ENCODE data around the gene RNASET2. TPM values are rescaled to one million over a fixed set of nuclear protein-coding genes. Genes with fewer than 3 reads are reported as not detected.

RNASET2 gene
- total and polyA plus RNA-seq, 7 experiments from 2014 or later: 147 to 683 (median 266) TPM

GRCh38 chr6:166907373-166907841, 48.9 kb downstream of the RNASET2 start:
- peaks cover 6 to 20% (median 15%) of the 10 kb centered on the region in 5 donors for H3K36me3 Mint-ChIP-seq
- H3K4me1 Mint-ChIP-seq: peaks cover 13 to 46% (median 25%) of the 10 kb centered on the region in 7 donors
- peaks cover 9 to 14% of the 10 kb centered on the region in 2 donors for H3K4me1 ChIP-seq (ENCODE audit: control insufficient read depth in 2 of 2, insufficient read depth in 2 of 2, low read length in 2 of 2)
- ChIA-PET POLR2A (interaction anchor here (0.6 to 1.5 kb wide), 3 partner anchors 29 to 442 kb away, joined by 3 to 4 read pairs (median 4); partner anchors contain the start of gene RNASET2), CTCF (interaction anchor here (0.6 to 0.7 kb wide), 2 partner anchors 36 to 87 kb away, joined by 3 read pairs; no protein-coding TSS in a partner anchor)
- peak overlapping the region; percentile 27 for H3K4me3 ChIP-seq (ENCODE audit: low read length)
- no peaks in the 10 kb centered on the region for H3K27me3 ChIP-seq (ENCODE audit: control insufficient read depth in 2 of 2, insufficient read depth in 2 of 2, low read length in 2 of 2)
- DNase-seq (peak in 3 of 9 donors; percentile 7 to 30 (median 14)), ATAC-seq (peak; percentile 53)
- intact Hi-C loops (cut with micrococcal nuclease): loop anchor here in 1 of 2 donors (1.0 to 5.0 kb wide), 2 partner anchors 44 to 45 kb away; no protein-coding TSS in a partner anchor
- H3K36me3 ChIP-seq (ENCODE audit: control insufficient read depth in 2 of 3, insufficient read depth in 3 of 3, low read length in 3 of 3): no peaks in the 10 kb centered on the region
- no peak overlapping the region for H3K27ac ChIP-seq (ENCODE audit: low read depth, low read length)
- H3K9me3 ChIP-seq (ENCODE audit: control insufficient read depth in 2 of 3, low read length in 3 of 3): no peaks in the 10 kb centered on the region
- H3K4me3 Mint-ChIP-seq: peak overlapping the region; percentile 33 to 72 (median 56)
- H3K9me3 Mint-ChIP-seq: peaks cover 0 to 6% (median 0%) of the 10 kb centered on the region in 11 donors
- peak overlapping the region; percentile 36 to 89 (median 74) for H3K27ac Mint-ChIP-seq
- H3K27me3 Mint-ChIP-seq: no peaks in the 10 kb centered on the region

- H3K27me3 Mint-ChIP-seq: no peaks in the 10 kb centered on the region
- no peak overlapping the region for H3K4me3 ChIP-seq (ENCODE audit: low read length)
- H3K27me3 ChIP-seq (ENCODE audit: control insufficient read depth in 2 of 2, insufficient read depth in 2 of 2, low read length in 2 of 2): no peaks in the 10 kb centered on the region
- H3K4me1 ChIP-seq (ENCODE audit: control insufficient read depth in 2 of 2, insufficient read depth in 2 of 2, low read length in 2 of 2): peaks cover 9 to 14% of the 10 kb centered on the region in 2 donors
- no peaks in the 10 kb centered on the region for H3K36me3 ChIP-seq (ENCODE audit: control insufficient read depth in 2 of 3, insufficient read depth in 3 of 3, low read length in 3 of 3)
- H3K9me3 Mint-ChIP-seq: peaks cover 0 to 6% (median 0%) of the 10 kb centered on the region in 11 donors
- ChIA-PET CTCF (no interaction called here), POLR2A (interaction anchor here (0.6 to 1.5 kb wide), 3 partner anchors 30 to 443 kb away, joined by 3 to 4 read pairs (median 4); partner anchors contain the start of gene RNASET2)
- H3K4me1 Mint-ChIP-seq: peaks cover 13 to 44% (median 29%) of the 10 kb centered on the region in 7 donors
- H3K4me3 Mint-ChIP-seq: peak overlapping the region in 1 of 10 donors; percentile 72
- H3K9me3 ChIP-seq (ENCODE audit: control insufficient read depth in 2 of 3, low read length in 3 of 3): no peaks in the 10 kb centered on the region
- H3K27ac ChIP-seq (ENCODE audit: low read depth, low read length): no peak overlapping the region
- H3K36me3 Mint-ChIP-seq: peaks cover 4 to 16% (median 13%) of the 10 kb centered on the region in 5 donors
- DNase-seq: no peak
- peak overlapping the region in 2 of 9 donors; percentile 46 to 78 for H3K27ac Mint-ChIP-seq
- no peak for ATAC-seq
- intact Hi-C loops (cut with micrococcal nuclease): loop anchor here in 1 of 2 donors (1.0 to 5.0 kb wide), 2 partner anchors 44 to 45 kb away; no protein-coding TSS in a partner anchor
These were observed 49.8 kb downstream of the RNASET2 start for GRCh38 chr6:166906376-166907044.

GRCh38 chr6:166905505-166906134, 50.7 kb downstream of the RNASET2 start:
- intact Hi-C loops (cut with micrococcal nuclease): loop anchor here in 1 of 2 donors (5.0 kb wide), 1 partner anchor 43 kb away; no protein-coding TSS in a partner anchor
- DNase-seq (no peak), ATAC-seq (no peak)
- Mint-ChIP-seq H3K9me3 (peaks cover 0 to 7% (median 0%) of the 10 kb centered on the region in 11 donors), H3K27me3 (no peaks in the 10 kb centered on the region), H3K4me1 (peaks cover 13 to 35% (median 24%) of the 10 kb centered on the region in 7 donors), H3K27ac (no peak overlapping the region), H3K4me3 (peak overlapping the region in 1 of 10 donors; percentile 12), H3K36me3 (peaks cover 0 to 11% (median 5%) of the 10 kb centered on the region in 5 donors)
- Histone ChIP-seq H3K27me3 (ENCODE audit: control insufficient read depth in 2 of 2, insufficient read depth in 2 of 2, low read length in 2 of 2) (no peaks in the 10 kb centered on the region), H3K4me1 (ENCODE audit: control insufficient read depth in 2 of 2, insufficient read depth in 2 of 2, low read length in 2 of 2) (peaks cover 9 to 14% of the 10 kb centered on the region in 2 donors), H3K9me3 (ENCODE audit: control insufficient read depth in 2 of 3, low read length in 3 of 3) (no peaks in the 10 kb centered on the region), H3K36me3 (ENCODE audit: control insufficient read depth in 2 of 3, insufficient read depth in 3 of 3, low read length in 3 of 3) (no peaks in the 10 kb centered on the region), H3K4me3 (ENCODE audit: low read length) (no peak overlapping the region), H3K27ac (ENCODE audit: low read depth, low read length) (no peak overlapping the region)
- POLR2A ChIA-PET: no interaction called here
- CTCF ChIA-PET: interaction anchor here (0.6 kb wide), 1 partner anchor 194 kb away, joined by 3 read pairs; no protein-coding TSS in a partner anchor

- Histone ChIP-seq H3K4me3 (ENCODE audit: low read length) (no peak overlapping the region), H3K4me1 (ENCODE audit: control insufficient read depth in 2 of 2, insufficient read depth in 2 of 2, low read length in 2 of 2) (peaks cover 9 to 14% of the 10 kb centered on the region in 2 donors), H3K9me3 (ENCODE audit: control insufficient read depth in 2 of 3, low read length in 3 of 3) (no peaks in the 10 kb centered on the region), H3K36me3 (ENCODE audit: control insufficient read depth in 2 of 3, insufficient read depth in 3 of 3, low read length in 3 of 3) (no peaks in the 10 kb centered on the region), H3K27ac (ENCODE audit: low read depth, low read length) (no peak overlapping the region), H3K27me3 (ENCODE audit: control insufficient read depth in 2 of 2, insufficient read depth in 2 of 2, low read length in 2 of 2) (no peaks in the 10 kb centered on the region)
- Mint-ChIP-seq H3K36me3 (peaks cover 0 to 6% (median 0%) of the 10 kb centered on the region in 5 donors), H3K9me3 (peaks cover 0 to 12% (median 0%) of the 10 kb centered on the region in 11 donors), H3K27me3 (no peaks in the 10 kb centered on the region), H3K4me3 (peak overlapping the region in 1 of 10 donors; percentile 12), H3K27ac (peak overlapping the region in 2 of 9 donors; percentile 38 to 76), H3K4me1 (peaks cover 13 to 29% (median 24%) of the 10 kb centered on the region in 7 donors)
- DNase-seq (no peak), ATAC-seq (no peak)
- POLR2A ChIA-PET: no interaction called here
- intact Hi-C loops (cut with micrococcal nuclease): loop anchor here in 1 of 2 donors (5.0 kb wide), 1 partner anchor 43 kb away; no protein-coding TSS in a partner anchor
- CTCF ChIA-PET: interaction anchor here (0.6 kb wide), 1 partner anchor 194 kb away, joined by 3 read pairs; no protein-coding TSS in a partner anchor
These were observed 51.3 kb downstream of the RNASET2 start for GRCh38 chr6:166905013-166905412.

GRCh38 chr6:166904101-166904746, 52.1 kb downstream of the RNASET2 start:
- peaks cover 0 to 15% (median 0%) of the 10 kb centered on the region in 11 donors for H3K9me3 Mint-ChIP-seq
- Histone ChIP-seq H3K27ac (ENCODE audit: low read depth, low read length) (no peak overlapping the region), H3K27me3 (ENCODE audit: control insufficient read depth in 2 of 2, insufficient read depth in 2 of 2, low read length in 2 of 2) (no peaks in the 10 kb centered on the region), H3K4me1 (ENCODE audit: control insufficient read depth in 2 of 2, insufficient read depth in 2 of 2, low read length in 2 of 2) (peaks cover 9 to 14% of the 10 kb centered on the region in 2 donors), H3K9me3 (ENCODE audit: control insufficient read depth in 2 of 3, low read length in 3 of 3) (no peaks in the 10 kb centered on the region), H3K4me3 (ENCODE audit: low read length) (no peak overlapping the region), H3K36me3 (ENCODE audit: control insufficient read depth in 2 of 3, insufficient read depth in 3 of 3, low read length in 3 of 3) (no peaks in the 10 kb centered on the region)
- ATAC-seq: no peak
- H3K27ac Mint-ChIP-seq: peak overlapping the region in 1 of 9 donors; percentile 52
- intact Hi-C loops (cut with micrococcal nuclease): no loop called here
- no peak for DNase-seq
- ChIA-PET CTCF (interaction anchor here (0.6 kb wide), 1 partner anchor 12 kb away, joined by 3 read pairs; no protein-coding TSS in a partner anchor), POLR2A (no interaction called here)
- peaks cover 0 to 6% (median 0%) of the 10 kb centered on the region in 5 donors for H3K36me3 Mint-ChIP-seq
- peaks cover 13 to 28% (median 24%) of the 10 kb centered on the region in 7 donors for H3K4me1 Mint-ChIP-seq
- no peaks in the 10 kb centered on the region for H3K27me3 Mint-ChIP-seq
- H3K4me3 Mint-ChIP-seq: no peak overlapping the region

- no peaks in the 10 kb centered on the region for H3K27me3 ChIP-seq (ENCODE audit: control insufficient read depth in 2 of 2, insufficient read depth in 2 of 2, low read length in 2 of 2)
- CTCF ChIA-PET: no interaction called here
- POLR2A ChIA-PET: no interaction called here
These were observed 52.9 kb downstream of the RNASET2 start for GRCh38 chr6:166903500-166903899.

More at GRCh38 chr6:166903500-166903899, 52.9 kb downstream of the RNASET2 start:
- peak overlapping the region in 1 of 9 donors; percentile 52 for H3K27ac Mint-ChIP-seq
- H3K27me3 Mint-ChIP-seq: no peaks in the 10 kb centered on the region
- H3K36me3 ChIP-seq (ENCODE audit: control insufficient read depth in 2 of 3, insufficient read depth in 3 of 3, low read length in 3 of 3): no peaks in the 10 kb centered on the region
- peaks cover 13 to 22% (median 20%) of the 10 kb centered on the region in 7 donors for H3K4me1 Mint-ChIP-seq
- H3K4me3 Mint-ChIP-seq: no peak overlapping the region
- H3K4me3 ChIP-seq (ENCODE audit: low read length): no peak overlapping the region
- no peak for DNase-seq
- no peaks in the 10 kb centered on the region for H3K9me3 ChIP-seq (ENCODE audit: control insufficient read depth in 2 of 3, low read length in 3 of 3)
- H3K4me1 ChIP-seq (ENCODE audit: control insufficient read depth in 2 of 2, insufficient read depth in 2 of 2, low read length in 2 of 2): peaks cover 9 to 14% of the 10 kb centered on the region in 2 donors
- H3K36me3 Mint-ChIP-seq: peaks cover 0 to 6% (median 0%) of the 10 kb centered on the region in 5 donors
- intact Hi-C loops (cut with micrococcal nuclease): no loop called here
- no peak for ATAC-seq
- H3K9me3 Mint-ChIP-seq: peaks cover 0 to 15% (median 0%) of the 10 kb centered on the region in 11 donors
- H3K27ac ChIP-seq (ENCODE audit: low read depth, low read length): no peak overlapping the region

Data from naive thymus-derived CD4-positive, alpha-beta T cell (primary cell).